Measurements from ENCODE around the gene EPHA6. TPM values are rescaled to one million over a fixed set of nuclear protein-coding genes. Genes with fewer than 3 reads are reported as not detected.
"Not testable (repeated sequence)": the region's sequence is repeated elsewhere in the genome, so short reads cannot be mapped to it uniquely, and the experiment has no call there.

Gene EPHA6
- total RNA-seq, 6 donors from 2014 or later, result 0.14 to 1.0 (median 0.57) TPM; not detected in 3

DNA sequence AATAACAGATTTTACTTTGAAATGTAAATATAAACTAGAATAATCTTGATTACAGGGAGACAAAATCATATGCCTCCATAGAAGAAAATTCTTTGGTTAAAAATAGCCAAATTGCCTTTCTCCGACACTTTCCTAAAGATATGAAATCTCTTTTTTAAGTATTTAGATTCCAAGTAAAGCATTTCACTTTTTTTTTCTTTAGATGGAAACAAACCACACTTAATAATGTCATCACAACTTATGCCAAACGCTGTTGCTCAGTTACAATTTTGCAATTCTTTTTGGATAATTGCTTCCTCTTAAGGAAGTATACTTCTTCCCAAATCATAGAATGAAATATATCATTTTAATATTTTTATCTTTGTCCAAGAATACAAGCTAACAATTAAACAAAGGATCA is 656.1 kb downstream of the EPHA6 start:
- no peak overlapping the region for H3K27ac ChIP-seq
- H3K36me3 ChIP-seq, result no peaks in the 10 kb centered on the region
- no peaks in the 10 kb centered on the region for H3K9me3 ChIP-seq
- H3K27me3 ChIP-seq, result no peaks in the 10 kb centered on the region
- no peak for DNase-seq
- ATAC-seq (ENCODE audit: low FRiP score in 2 of 2), result no peak
- no peak overlapping the region for H3K4me3 ChIP-seq
- TF ChIP-seq, protein P1, sequence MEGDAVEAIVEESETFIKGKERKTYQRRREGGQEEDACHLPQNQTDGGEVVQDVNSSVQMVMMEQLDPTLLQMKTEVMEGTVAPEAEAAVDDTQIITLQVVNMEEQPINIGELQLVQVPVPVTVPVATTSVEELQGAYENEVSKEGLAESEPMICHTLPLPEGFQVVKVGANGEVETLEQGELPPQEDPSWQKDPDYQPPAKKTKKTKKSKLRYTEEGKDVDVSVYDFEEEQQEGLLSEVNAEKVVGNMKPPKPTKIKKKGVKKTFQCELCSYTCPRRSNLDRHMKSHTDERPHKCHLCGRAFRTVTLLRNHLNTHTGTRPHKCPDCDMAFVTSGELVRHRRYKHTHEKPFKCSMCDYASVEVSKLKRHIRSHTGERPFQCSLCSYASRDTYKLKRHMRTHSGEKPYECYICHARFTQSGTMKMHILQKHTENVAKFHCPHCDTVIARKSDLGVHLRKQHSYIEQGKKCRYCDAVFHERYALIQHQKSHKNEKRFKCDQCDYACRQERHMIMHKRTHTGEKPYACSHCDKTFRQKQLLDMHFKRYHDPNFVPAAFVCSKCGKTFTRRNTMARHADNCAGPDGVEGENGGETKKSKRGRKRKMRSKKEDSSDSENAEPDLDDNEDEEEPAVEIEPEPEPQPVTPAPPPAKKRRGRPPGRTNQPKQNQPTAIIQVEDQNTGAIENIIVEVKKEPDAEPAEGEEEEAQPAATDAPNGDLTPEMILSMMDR (IDR thresholded peaks at IDR 0.05), result no peak
- TF ChIP-seq POLR2AphosphoS5 (IDR thresholded peaks at IDR 0.05) (no peak), POLR2A (IDR thresholded peaks at IDR 0.05) (no peak), EP300 (IDR thresholded peaks at IDR 0.05) (no peak)
- H3K4me1 ChIP-seq, result no peaks in the 10 kb centered on the region
- WGBS, 2 donors, result 62 to 69% methylated on average over 2 of the region's 2 CpGs

GRCh38 chr3:97479740-97480139 is 665.3 kb downstream of the EPHA6 start:
- H3K4me1 ChIP-seq, result no peaks in the 10 kb centered on the region
- DNase-seq (no peak), ATAC-seq (ENCODE audit: low FRiP score in 2 of 2) (no peak)
- peaks cover 0 to 4% (median 0%) of the 10 kb centered on the region in 4 donors for H3K9me3 ChIP-seq
- no peaks in the 10 kb centered on the region for H3K27me3 ChIP-seq
- TF ChIP-seq, protein P1 (IDR thresholded peaks at IDR 0.05), result no peak
- TF ChIP-seq EP300 (IDR thresholded peaks at IDR 0.05) (no peak), POLR2AphosphoS5 (IDR thresholded peaks at IDR 0.05) (no peak), POLR2A (IDR thresholded peaks at IDR 0.05) (no peak)
- H3K4me3 ChIP-seq, result no peak overlapping the region
- no peak overlapping the region for H3K27ac ChIP-seq
- no peaks in the 10 kb centered on the region for H3K36me3 ChIP-seq

DNA sequence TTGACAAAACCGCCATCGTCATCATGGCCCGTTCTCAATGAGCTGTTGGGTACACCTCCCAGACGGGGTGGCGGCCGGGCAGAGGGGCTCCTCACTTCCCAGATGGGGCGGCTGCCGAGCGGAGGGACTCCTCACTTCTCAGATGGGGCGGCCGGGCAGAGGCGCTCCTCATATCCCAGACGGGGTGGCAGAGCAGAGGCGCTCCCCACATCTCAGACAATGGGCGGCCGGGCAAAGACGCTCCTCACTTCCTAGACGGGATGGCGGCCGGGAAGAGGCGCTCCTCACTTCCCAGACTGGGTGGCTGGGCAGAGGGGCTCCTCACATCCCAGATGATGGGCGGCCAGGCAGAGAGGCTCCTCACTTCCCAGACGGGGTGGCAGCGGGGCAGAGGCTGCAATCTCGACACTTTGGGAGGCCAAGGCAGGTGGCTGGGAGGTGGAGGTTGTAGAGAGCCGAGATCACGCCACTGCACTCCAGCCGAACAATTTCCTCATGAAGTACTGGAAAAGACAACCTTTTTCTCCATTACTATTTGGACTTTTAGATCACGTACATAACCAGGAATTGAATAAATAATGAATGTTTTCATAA is 666.4 kb downstream of the EPHA6 start:
- H3K27ac ChIP-seq; H3K4me1 ChIP-seq; H3K9me3 ChIP-seq; ATAC-seq (ENCODE audit: low FRiP score in 2 of 2); H3K36me3 ChIP-seq; H3K4me3 ChIP-seq; H3K27me3 ChIP-seq: not testable (repeated sequence)
- DNase-seq, result peak in 1 of 2 donors; percentile 70
- 95 to 96% methylated on average over 17 to 29 of the region's 29 CpGs for WGBS, 2 donors

DNA sequence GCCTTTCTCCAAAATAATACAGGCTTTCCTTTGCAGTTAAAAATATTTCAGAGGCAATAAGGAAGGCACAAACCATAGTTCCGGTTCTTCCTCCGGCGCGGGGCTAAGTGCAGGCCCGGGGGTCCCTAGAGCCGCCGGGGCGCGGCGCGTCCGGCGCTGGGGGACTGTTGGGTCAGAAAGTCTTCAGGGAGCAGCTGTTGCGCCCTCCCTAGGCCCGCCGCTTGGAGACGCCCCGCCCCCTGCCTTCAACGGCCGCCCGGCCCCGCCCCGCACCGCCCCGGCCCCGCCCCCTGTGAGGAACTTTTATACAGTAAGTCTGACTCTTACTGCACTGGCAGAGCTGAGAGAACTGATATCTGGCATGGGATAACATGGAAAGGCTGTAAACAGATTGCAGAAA is 667.0 kb downstream of the EPHA6 start:
- H3K27ac ChIP-seq, result no peak overlapping the region
- H3K4me1 ChIP-seq, result no peaks in the 10 kb centered on the region
- H3K9me3 ChIP-seq, result peaks cover 0 to 4% (median 0%) of the 10 kb centered on the region in 4 donors
- 95 to 97% methylated on average over 21 to 26 of the region's 26 CpGs for WGBS, 2 donors
- H3K27me3 ChIP-seq, result no peaks in the 10 kb centered on the region
- DNase-seq, result peak in 1 of 2 donors; percentile 79
- peak in 1 of 2 donors; percentile 44 for ATAC-seq (ENCODE audit: low FRiP score in 2 of 2)
- H3K4me3 ChIP-seq, result no peak overlapping the region
- no peaks in the 10 kb centered on the region for H3K36me3 ChIP-seq
- TF ChIP-seq, protein P1 (IDR thresholded peaks at IDR 0.05), result no peak
- TF ChIP-seq EP300 (IDR thresholded peaks at IDR 0.05) (no peak), POLR2AphosphoS5 (IDR thresholded peaks at IDR 0.05) (no peak), POLR2A (IDR thresholded peaks at IDR 0.05) (no peak)

DNA sequence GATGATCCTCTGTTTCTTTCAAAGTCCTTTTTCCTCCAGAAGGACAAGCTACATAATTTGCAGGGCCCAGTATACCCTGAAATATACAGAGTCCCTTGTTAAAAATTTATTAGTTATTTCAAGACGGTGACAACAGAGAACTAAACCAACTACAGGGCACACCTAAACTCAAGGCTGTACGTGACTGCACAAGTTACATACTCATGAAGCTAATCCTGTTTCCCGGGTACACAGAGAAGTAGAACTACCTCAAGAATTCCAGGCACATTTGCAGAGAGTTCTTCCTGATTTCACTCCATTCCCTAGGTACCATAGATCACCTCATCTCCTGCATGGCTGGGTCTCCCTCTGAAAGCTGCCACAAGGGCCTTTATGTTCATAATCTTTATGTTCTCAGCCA is 670.8 kb downstream of the EPHA6 start:
- WGBS, 2 donors, result 78 to 91% methylated on average over 3 of the region's 3 CpGs
- TF ChIP-seq EP300 (IDR thresholded peaks at IDR 0.05), result no peak
- no peak for TF ChIP-seq POLR2A (IDR thresholded peaks at IDR 0.05)
- TF ChIP-seq POLR2AphosphoS5 (IDR thresholded peaks at IDR 0.05), result no peak
- TF ChIP-seq, protein P1 (IDR thresholded peaks at IDR 0.05), result no peak
- H3K9me3 ChIP-seq, result peaks cover 0 to 4% (median 0%) of the 10 kb centered on the region in 4 donors
- no peak overlapping the region for H3K4me3 ChIP-seq
- DNase-seq (no peak), ATAC-seq (ENCODE audit: low FRiP score in 2 of 2) (no peak)
- H3K27me3 ChIP-seq, result no peaks in the 10 kb centered on the region
- H3K36me3 ChIP-seq, result no peaks in the 10 kb centered on the region
- H3K27ac ChIP-seq, result no peak overlapping the region
- H3K4me1 ChIP-seq, result no peaks in the 10 kb centered on the region
